HEK293 (cell line): Measurements from ENCODE around the gene MUCL3.

Source experiments
- CTCF ChIA-PET: fragments of 350-600 bp; formaldehyde crosslinking; extraction: SDS; loops from one replicate; lab custom pipeline; 2021; ENCODE audit warnings: antibody characterized with exemption; lab: Yijun Ruan, JAX
- POLR2A ChIA-PET: fragments of 300-600 bp; formaldehyde crosslinking; extraction: SDS; loops from one replicate; lab custom pipeline; 2020; ENCODE audit warnings: antibody characterized with exemption, inconsistent platforms; lab: Yijun Ruan, JAX
- H3K27ac ChIP-seq: fragments of 200-500 bp; sonication (Bioruptor generic); 2 replicates; pipeline ENCODE4 v1.5.1; 2014; ENCODE audit warnings: low read depth, low read length, control low read depth, inconsistent platforms; ENCODE audit errors: extremely low read depth
- H3K36me3 ChIP-seq, 2 experiments: fragments of 200-500 bp in 1 of 2; sonication (Bioruptor generic) in 1 of 2; 1 replicate in 1 of 2; 2 replicates in 1 of 2; pipeline ENCODE4 v1.5.1; 2014 to 2017; ENCODE audit warnings: inconsistent platforms in 2 of 2, low read length in 2 of 2; ENCODE audit not compliant: control insufficient read depth in 2 of 2, insufficient read depth in 1 of 2
- H3K4me1 ChIP-seq: fragments of 200-500 bp; sonication (Bioruptor generic); 2 replicates; pipeline ENCODE4 v1.5.1; 2014; ENCODE audit warnings: mild to moderate bottlenecking, low read length, inconsistent platforms; ENCODE audit not compliant: control insufficient read depth, insufficient read depth
- H3K4me3 ChIP-seq: 2 replicates; pipeline ENCODE4 v1.5.1; 2011; ENCODE audit warnings: low read depth, mild to moderate bottlenecking, control low read depth, low read length, moderate library complexity
- H3K9me3 ChIP-seq: fragments of 200-500 bp; sonication (Bioruptor generic); 2 replicates; pipeline ENCODE4 v1.5.1; 2014; ENCODE audit warnings: low read depth, low read length, inconsistent platforms; ENCODE audit not compliant: control insufficient read depth, insufficient read depth
- BCL11A ChIP-seq: fragments of 450-650 bp; formaldehyde crosslinking; IDR thresholded peaks from 2 replicates; pipeline ENCODE4 v1.5.1; 2016; ENCODE audit warnings: low read depth, missing biosample characterization, missing genetic modification characterization
- GLI4 ChIP-seq: fragments of 450-650 bp; formaldehyde crosslinking; IDR thresholded peaks from 2 replicates; pipeline ENCODE4 v1.5.1; 2016; ENCODE audit warnings: missing biosample characterization, missing genetic modification characterization
- HOXC10 ChIP-seq: sonication (generic); formaldehyde crosslinking; IDR thresholded peaks from 2 replicates; pipeline ENCODE4 v1.8.1; 2023; ENCODE audit warnings: mild to moderate bottlenecking, missing genetic modification reagents
- KLF7 ChIP-seq: fragments of 450-650 bp; formaldehyde crosslinking; IDR thresholded peaks from 2 replicates; pipeline ENCODE4 v1.5.1; 2016; ENCODE audit warnings: missing biosample characterization, missing genetic modification characterization, borderline replicate concordance
- PRDM2 ChIP-seq: fragments of 450-650 bp; formaldehyde crosslinking; IDR thresholded peaks from 2 replicates; pipeline ENCODE4 v1.5.1; 2016; ENCODE audit warnings: missing biosample characterization, missing genetic modification characterization, borderline replicate concordance
- SETDB1 ChIP-seq: IDR thresholded peaks from one replicate; pipeline ENCODE4 v1.6.1; 2017; ENCODE audit warnings: mild to moderate bottlenecking, low read length, moderate library complexity, mixed read lengths; ENCODE audit not compliant: insufficient read length
- TCF7L2 ChIP-seq: IDR thresholded peaks from 2 replicates; pipeline ENCODE4 v1.6.1; 2011; ENCODE audit warnings: low read depth, mild to moderate bottlenecking, inconsistent platforms, low read length, moderate library complexity, borderline replicate concordance
- ZBTB1 ChIP-seq: fragments of 450-650 bp; formaldehyde crosslinking; IDR thresholded peaks from 2 replicates; pipeline ENCODE4 v1.5.1; 2016; ENCODE audit warnings: missing biosample characterization, missing genetic modification characterization
- ZBTB48 ChIP-seq: fragments of 450-650 bp; formaldehyde crosslinking; IDR thresholded peaks from 2 replicates; pipeline ENCODE4 v1.5.1; 2016; ENCODE audit warnings: missing biosample characterization, missing genetic modification characterization
- ZNF155 ChIP-seq: fragments of 450-650 bp; formaldehyde crosslinking; IDR thresholded peaks from 2 replicates; pipeline ENCODE4 v1.5.1; 2016; ENCODE audit warnings: missing biosample characterization, missing genetic modification characterization
- ZNF175 ChIP-seq: fragments of 450-650 bp; formaldehyde crosslinking; IDR thresholded peaks from 2 replicates; pipeline ENCODE4 v1.5.1; 2016; ENCODE audit warnings: missing biosample characterization, missing genetic modification characterization
- ZNF223 ChIP-seq: fragments of 450-650 bp; formaldehyde crosslinking; IDR thresholded peaks from 2 replicates; pipeline ENCODE4 v1.5.1; 2016; ENCODE audit warnings: missing biosample characterization, missing genetic modification characterization
- ZNF394 ChIP-seq: fragments of 450-650 bp; formaldehyde crosslinking; IDR thresholded peaks from 2 replicates; pipeline ENCODE4 v1.5.1; 2016; ENCODE audit warnings: missing biosample characterization, missing genetic modification characterization, mild to moderate bottlenecking, moderate library complexity, borderline replicate concordance
- ZNF449 ChIP-seq: fragments of 450-650 bp; formaldehyde crosslinking; IDR thresholded peaks from 2 replicates; pipeline ENCODE4 v1.5.1; 2017; ENCODE audit warnings: missing biosample characterization, mild to moderate bottlenecking, missing genetic modification characterization, moderate library complexity
- ZNF48 ChIP-seq: fragments of 450-650 bp; formaldehyde crosslinking; IDR thresholded peaks from 2 replicates; pipeline ENCODE4 v1.5.1; 2016; ENCODE audit warnings: missing biosample characterization, missing genetic modification characterization
- ZNF529 ChIP-seq: fragments of 450-650 bp; formaldehyde crosslinking; IDR thresholded peaks from 2 replicates; pipeline ENCODE4 v1.5.1; 2017; ENCODE audit warnings: missing genetic modification characterization, missing biosample characterization; ENCODE audit not compliant: insufficient replicate concordance
- ZNF558 ChIP-seq: fragments of 450-650 bp; formaldehyde crosslinking; IDR thresholded peaks from 2 replicates; pipeline ENCODE4 v1.5.1; 2016; ENCODE audit warnings: missing biosample characterization, missing genetic modification characterization
- ZNF645 ChIP-seq: fragments of 450-650 bp; formaldehyde crosslinking; IDR thresholded peaks from 2 replicates; pipeline ENCODE4; 2016; ENCODE audit warnings: missing biosample characterization, missing genetic modification characterization
- ZNF660 ChIP-seq: fragments of 450-650 bp; IDR thresholded peaks from 2 replicates; pipeline ENCODE4 v1.5.1; 2018; ENCODE audit warnings: missing biosample characterization, mild to moderate bottlenecking, missing genetic modification characterization
- ZNF704 ChIP-seq: fragments of 450-650 bp; formaldehyde crosslinking; IDR thresholded peaks from 2 replicates; pipeline ENCODE4 v1.5.1; 2016; ENCODE audit warnings: missing biosample characterization, missing genetic modification characterization

Gene MUCL3

GRCh38 chr6:30954631-30955366, 14.0 kb downstream of the MUCL3 start:
- Histone ChIP-seq H3K36me3 (no peaks in the 10 kb centered on the region), H3K4me3 (no peak overlapping the region), H3K27ac (no peak overlapping the region), H3K4me1 (no peaks in the 10 kb centered on the region), H3K9me3 (no peaks in the 10 kb centered on the region)
- POLR2A ChIA-PET, result interaction anchor here (1.1 kb wide), 1 partner anchor 12 kb away, joined by 4 read pairs; no protein-coding TSS in a partner anchor
- CTCF ChIA-PET, result interaction anchor here (1.2 to 3.2 kb wide), 2 partner anchors 12 to 116 kb away, joined by 5 to 10 read pairs; no protein-coding TSS in a partner anchor
- TF ChIP-seq ZNF223 (tag by site-specific recombination), result no peak
- no peak for TF ChIP-seq ZBTB1 (tag by site-specific recombination)
- TF ChIP-seq ZNF558, result no peak
- no peak for TF ChIP-seq ZNF48 (tag by site-specific recombination)
- TF ChIP-seq PRDM2, result no peak
- TF ChIP-seq GLI4 (tag by site-specific recombination), result no peak
- TF ChIP-seq ZNF449 (tag by site-specific recombination), result no peak

GRCh38 chr6:30955367-30956042, 14.7 kb downstream of the MUCL3 start:
- ChIA-PET POLR2A (interaction anchor here (1.1 kb wide), 1 partner anchor 13 kb away, joined by 4 read pairs; no protein-coding TSS in a partner anchor), CTCF (interaction anchor here (1.2 to 3.2 kb wide), 4 partner anchors 13 to 414 kb away, joined by 3 to 10 read pairs (median 4); no protein-coding TSS in a partner anchor)
- Histone ChIP-seq H3K4me3 (peak overlapping the region; percentile 1; the same call in 1 of the 2 replicates), H3K4me1 (no peaks in the 10 kb centered on the region)
- TF ChIP-seq TCF7L2 (0 out of 2 replicates have a peak, but pooled peaks have one; percentile 65), SETDB1 (no peak)
- TF ChIP-seq, all 188 proteins: peak for 1
- Histone ChIP-seq H3K9me3 (no peaks in the 10 kb centered on the region), H3K36me3 (no peaks in the 10 kb centered on the region), H3K27ac (no peak overlapping the region)

GRCh38 chr6:30957716-30958115, 16.9 kb downstream of the MUCL3 start:
- CTCF ChIA-PET, result interaction anchor here (0.6 to 3.2 kb wide), 3 partner anchors 15 to 539 kb away, joined by 4 to 10 read pairs (median 5); no protein-coding TSS in a partner anchor
- no peak for TF ChIP-seq KLF7 (tag by site-specific recombination)
- no peak for TF ChIP-seq BCL11A (tag by site-specific recombination)
- TF ChIP-seq ZNF645 (tag by site-specific recombination), result no peak
- TF ChIP-seq ZNF394, result no peak
- no peak for TF ChIP-seq HOXC10 (CRISPR knock-in tag)
- TF ChIP-seq ZNF155 (tag by site-specific recombination), result no peak
- no peak for TF ChIP-seq ZBTB48
- TF ChIP-seq ZNF529 (tag by site-specific recombination), result no peak
- TF ChIP-seq ZNF175 (tag by site-specific recombination), result no peak
- TF ChIP-seq ZNF704 (tag by site-specific recombination), result no peak
- TF ChIP-seq ZNF660 (tag by site-specific recombination), result no peak

More at GRCh38 chr6:30957716-30958115, 16.9 kb downstream of the MUCL3 start:
- H3K4me1 ChIP-seq, result peaks cover 2% of the 10 kb centered on the region; the same call in 1 of the 2 replicates
- no peaks in the 10 kb centered on the region for H3K36me3 ChIP-seq
- POLR2A ChIA-PET, result no interaction called here
- no peak overlapping the region for H3K4me3 ChIP-seq
- no peak overlapping the region for H3K27ac ChIP-seq
- no peaks in the 10 kb centered on the region for H3K9me3 ChIP-seq
